Measurements from ENCODE around the gene NEURL2.

DNA sequence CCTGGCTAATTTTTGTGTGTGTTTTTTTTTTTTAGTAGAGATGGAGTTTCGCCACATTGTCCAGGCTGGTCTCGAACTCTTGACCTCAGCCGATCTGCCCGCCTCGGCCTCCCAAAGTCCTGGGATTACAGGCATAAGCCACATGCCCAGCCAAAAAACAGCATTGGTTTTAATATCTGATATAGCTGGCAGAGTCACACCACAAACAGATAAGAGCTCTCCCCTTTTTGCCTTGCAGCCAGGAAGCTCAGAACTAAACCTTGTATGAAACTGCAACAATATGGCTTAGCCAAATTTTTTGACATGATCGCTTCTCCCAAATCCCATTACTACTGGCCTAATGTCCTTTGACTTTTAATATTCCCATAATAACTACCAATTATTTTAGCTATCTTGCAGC, 38.7 kb downstream of the NEURL2 start:
- TF ChIP-seq, protein P1, sequence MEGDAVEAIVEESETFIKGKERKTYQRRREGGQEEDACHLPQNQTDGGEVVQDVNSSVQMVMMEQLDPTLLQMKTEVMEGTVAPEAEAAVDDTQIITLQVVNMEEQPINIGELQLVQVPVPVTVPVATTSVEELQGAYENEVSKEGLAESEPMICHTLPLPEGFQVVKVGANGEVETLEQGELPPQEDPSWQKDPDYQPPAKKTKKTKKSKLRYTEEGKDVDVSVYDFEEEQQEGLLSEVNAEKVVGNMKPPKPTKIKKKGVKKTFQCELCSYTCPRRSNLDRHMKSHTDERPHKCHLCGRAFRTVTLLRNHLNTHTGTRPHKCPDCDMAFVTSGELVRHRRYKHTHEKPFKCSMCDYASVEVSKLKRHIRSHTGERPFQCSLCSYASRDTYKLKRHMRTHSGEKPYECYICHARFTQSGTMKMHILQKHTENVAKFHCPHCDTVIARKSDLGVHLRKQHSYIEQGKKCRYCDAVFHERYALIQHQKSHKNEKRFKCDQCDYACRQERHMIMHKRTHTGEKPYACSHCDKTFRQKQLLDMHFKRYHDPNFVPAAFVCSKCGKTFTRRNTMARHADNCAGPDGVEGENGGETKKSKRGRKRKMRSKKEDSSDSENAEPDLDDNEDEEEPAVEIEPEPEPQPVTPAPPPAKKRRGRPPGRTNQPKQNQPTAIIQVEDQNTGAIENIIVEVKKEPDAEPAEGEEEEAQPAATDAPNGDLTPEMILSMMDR (IDR thresholded peaks at IDR 0.05; ENCODE audit: low read length) = no peak
- TF ChIP-seq EZH2 (optimal IDR thresholded peaks at IDR 0.05; ENCODE audit: low read depth, low read length) = no peak
